HepG2 (cell line): ENCODE results near the gene VRK1. TPM values are rescaled to one million over a fixed set of nuclear protein-coding genes. Genes with fewer than 3 reads are reported as not detected.

Source experiments
- ETV5 ChIP-seq: IDR thresholded peaks from 2 replicates; pipeline ENCODE4 v1.6.1; 2018; ENCODE audit warnings: missing biosample characterization, missing genetic modification reagents, inconsistent platforms, borderline replicate concordance
- FOSL1 ChIP-seq: sonication (generic); formaldehyde crosslinking; IDR thresholded peaks from 2 replicates; pipeline ENCODE4 v1.9.0; 2021; ENCODE audit warnings: missing genetic modification reagents, borderline replicate concordance
- HMGXB3 ChIP-seq: sonication (generic); formaldehyde crosslinking; IDR thresholded peaks from 2 replicates; pipeline ENCODE4 v1.4.0; 2020; ENCODE audit warnings: missing genetic modification reagents, borderline replicate concordance
- MED13 ChIP-seq: sonication (generic); formaldehyde crosslinking; IDR thresholded peaks from 2 replicates; pipeline ENCODE4 v1.5.0; 2020; ENCODE audit warnings: missing genetic modification reagents
- NCOA2 ChIP-seq: sonication (generic); formaldehyde crosslinking; IDR thresholded peaks from 2 replicates; pipeline ENCODE4 v1.8.0; 2022; ENCODE audit warnings: inconsistent platforms
- NFE2 ChIP-seq: sonication (generic); formaldehyde crosslinking; IDR thresholded peaks from 2 replicates; pipeline ENCODE4 v1.4.0; 2020; ENCODE audit warnings: missing genetic modification reagents
- SAP130 ChIP-seq: IDR thresholded peaks from 2 replicates; pipeline ENCODE4 v1.6.1; 2016; ENCODE audit warnings: low read depth
- ZBTB3 ChIP-seq: sonication (generic); formaldehyde crosslinking; IDR thresholded peaks from 2 replicates; pipeline ENCODE4 v1.4.0; 2020; ENCODE audit warnings: low read depth, mild to moderate bottlenecking, moderate library complexity, missing genetic modification reagents, borderline replicate concordance
- ZC3H4 ChIP-seq: sonication (generic); formaldehyde crosslinking; IDR thresholded peaks from 2 replicates; pipeline ENCODE4 v1.4.0; 2020; ENCODE audit warnings: missing genetic modification reagents, borderline replicate concordance
- ZFP36 ChIP-seq: fragments of 150-350 bp; IDR thresholded peaks from 2 replicates; pipeline ENCODE4 v1.6.1; 2018; ENCODE audit warnings: borderline replicate concordance, low read length, low read depth; ENCODE audit not compliant: partially characterized antibody
- ZNF232 ChIP-seq: sonication (generic); formaldehyde crosslinking; IDR thresholded peaks from 2 replicates; pipeline ENCODE4 v1.4.0; 2020; ENCODE audit warnings: missing genetic modification reagents, borderline replicate concordance
- ZNF251 ChIP-seq: sonication (generic); formaldehyde crosslinking; IDR thresholded peaks from 2 replicates; pipeline ENCODE4 v1.9.0; 2021; ENCODE audit warnings: mild to moderate bottlenecking, missing genetic modification reagents
- ZNF331 ChIP-seq: sonication (generic); formaldehyde crosslinking; IDR thresholded peaks from 2 replicates; pipeline ENCODE4 v1.4.0; 2020; ENCODE audit warnings: missing genetic modification reagents
- ZNF460 ChIP-seq: sonication (generic); formaldehyde crosslinking; IDR thresholded peaks from 2 replicates; pipeline ENCODE4 v1.5.1; 2020; ENCODE audit warnings: missing genetic modification reagents, mild to moderate bottlenecking, borderline replicate concordance
- ZNF558 ChIP-seq: sonication (generic); formaldehyde crosslinking; IDR thresholded peaks from 2 replicates; pipeline ENCODE4 v1.9.0; 2022; ENCODE audit warnings: mild to moderate bottlenecking, missing genetic modification reagents, borderline replicate concordance
- ZNF619 ChIP-seq: sonication (generic); formaldehyde crosslinking; IDR thresholded peaks from 2 replicates; pipeline ENCODE4 v1.4.0; 2020; ENCODE audit warnings: mild to moderate bottlenecking, missing genetic modification reagents
- ZSCAN31 ChIP-seq: sonication (generic); formaldehyde crosslinking; IDR thresholded peaks from 2 replicates; pipeline ENCODE4 v1.5.0; 2020; ENCODE audit warnings: low read depth, mild to moderate bottlenecking, missing genetic modification reagents
- polyA plus RNA-seq, 8 experiments: library from polyadenylated mRNA; depleted of rRNA in 3 of 8; stranded (reverse) in 7 of 8; unstranded in 1 of 8; fragments of >200 nt; fragmentation: Illumina TruSeq in 4 of 8; extraction: Trizol in 4 of 8; gene quantifications; 2 replicates each; pipeline versions ENCODE4 v1.2.1 to v1.2.3, GENCODE V29; 2011 to 2016; ENCODE audit warnings: low read depth in 4 of 8, missing spikeins in 1 of 8, mixed read lengths in 1 of 8; ENCODE audit not compliant: insufficient read depth in 1 of 8
- total RNA-seq, 5 experiments: library from RNA; depleted of rRNA; stranded (reverse); fragments of >200 nt; fragmentation: Illumina TruSeq; extraction: Trizol; gene quantifications; 2 replicates each; pipeline ENCODE4 v1.2.3, GENCODE V29; 2016; ENCODE audit warnings: low read depth in 1 of 5
- TF ChIP-seq, protein P1 (sequence below): sonication (generic); formaldehyde crosslinking; IDR thresholded peaks from 2 replicates; pipeline ENCODE4 v1.4.0; 2020; ENCODE audit warnings: mild to moderate bottlenecking, missing genetic modification reagents

Gene VRK1
- total and polyA plus RNA-seq, 2 of the 13 experiments (the other 11 are each of a cell fraction or from before 2014, with no cell fraction given), result 7.9 to 51.3 TPM

- TF ChIP-seq, protein P1, sequence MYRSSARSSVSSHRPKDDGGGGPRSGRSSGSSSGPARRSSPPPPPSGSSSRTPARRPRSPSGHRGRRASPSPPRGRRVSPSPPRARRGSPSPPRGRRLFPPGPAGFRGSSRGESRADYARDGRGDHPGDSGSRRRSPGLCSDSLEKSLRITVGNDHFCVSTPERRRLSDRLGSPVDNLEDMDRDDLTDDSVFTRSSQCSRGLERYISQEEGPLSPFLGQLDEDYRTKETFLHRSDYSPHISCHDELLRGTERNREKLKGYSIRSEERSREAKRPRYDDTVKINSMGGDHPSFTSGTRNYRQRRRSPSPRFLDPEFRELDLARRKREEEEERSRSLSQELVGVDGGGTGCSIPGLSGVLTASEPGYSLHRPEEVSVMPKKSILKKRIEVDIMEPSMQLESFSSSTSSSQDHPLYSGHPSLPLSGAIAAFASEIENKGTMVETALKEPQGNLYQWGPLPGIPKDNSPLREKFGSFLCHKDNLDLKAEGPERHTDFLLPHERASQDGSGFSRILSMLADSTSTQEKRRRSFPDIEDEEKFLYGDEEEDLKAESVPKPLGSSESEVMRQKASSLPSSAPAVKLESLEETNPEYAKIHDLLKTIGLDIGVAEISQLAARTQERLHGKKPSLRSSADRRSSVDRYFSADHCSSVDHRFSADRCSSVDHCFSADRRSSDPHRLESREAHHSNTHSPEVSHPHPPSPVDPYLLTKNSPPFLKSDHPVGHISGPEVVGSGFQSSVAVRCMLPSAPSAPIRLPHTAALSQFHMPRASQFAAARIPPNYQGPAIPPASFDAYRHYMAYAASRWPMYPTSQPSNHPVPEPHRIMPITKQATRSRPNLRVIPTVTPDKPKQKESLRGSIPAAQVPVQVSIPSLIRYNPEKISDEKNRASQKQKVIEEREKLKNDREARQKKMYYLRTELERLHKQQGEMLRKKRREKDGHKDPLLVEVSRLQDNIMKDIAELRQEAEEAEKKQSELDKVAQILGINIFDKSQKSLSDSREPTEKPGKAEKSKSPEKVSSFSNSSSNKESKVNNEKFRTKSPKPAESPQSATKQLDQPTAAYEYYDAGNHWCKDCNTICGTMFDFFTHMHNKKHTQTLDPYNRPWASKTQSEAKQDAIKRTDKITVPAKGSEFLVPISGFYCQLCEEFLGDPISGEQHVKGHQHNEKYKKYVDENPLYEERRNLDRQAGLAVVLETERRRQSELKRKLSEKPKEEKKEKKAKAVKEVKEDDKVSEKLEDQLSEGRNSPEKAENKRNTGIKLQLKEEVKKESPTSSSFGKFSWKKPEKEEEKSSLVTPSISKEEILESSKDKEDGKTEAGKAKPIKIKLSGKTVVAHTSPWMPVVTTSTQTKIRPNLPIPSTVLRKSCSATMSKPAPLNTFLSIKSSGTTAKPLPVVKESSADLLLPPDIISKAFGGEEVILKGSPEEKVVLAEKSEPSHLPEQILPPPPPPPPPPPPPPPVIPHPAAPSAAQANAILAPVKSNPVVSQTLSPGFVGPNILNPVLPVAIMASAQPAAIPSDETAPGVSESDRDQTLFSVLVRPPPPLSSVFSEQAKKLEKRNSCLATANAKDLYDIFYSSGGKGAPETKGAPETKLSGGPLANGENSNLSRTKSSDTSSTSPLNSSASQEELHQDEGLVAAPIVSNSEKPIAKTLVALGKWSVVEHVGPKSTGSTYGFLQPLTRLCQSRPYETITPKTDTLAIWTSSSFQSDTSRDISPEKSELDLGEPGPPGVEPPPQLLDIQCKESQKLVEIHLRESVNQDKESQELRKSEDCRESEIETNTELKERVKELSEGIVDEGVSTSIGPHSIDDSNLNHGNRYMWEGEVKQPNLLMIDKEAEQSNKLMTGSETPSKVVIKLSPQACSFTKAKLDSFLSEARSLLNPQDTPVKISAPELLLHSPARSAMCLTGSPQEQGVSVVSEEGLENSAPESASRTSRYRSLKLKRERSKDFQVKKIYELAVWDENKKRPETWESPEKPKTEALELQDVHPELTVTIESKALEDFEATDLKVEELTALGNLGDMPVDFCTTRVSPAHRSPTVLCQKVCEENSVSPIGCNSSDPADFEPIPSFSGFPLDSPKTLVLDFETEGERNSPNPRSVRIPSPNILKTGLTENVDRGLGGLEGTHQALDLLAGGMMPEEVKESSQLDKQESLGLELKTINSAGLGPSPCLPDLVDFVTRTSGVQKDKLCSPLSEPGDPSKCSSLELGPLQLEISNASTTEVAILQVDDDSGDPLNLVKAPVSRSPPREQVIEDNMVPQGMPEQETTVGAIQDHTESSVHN (CRISPR knock-in tag), result no peak
- TF ChIP-seq FOSL1 (no peak), ZFP36 (no peak), ZNF251 (CRISPR knock-in tag) (no peak), NFE2 (CRISPR knock-in tag) (no peak), ZNF619 (no peak), ZBTB3 (CRISPR knock-in tag) (no peak), ZNF232 (CRISPR knock-in tag) (no peak), SAP130 (CRISPR knock-in tag) (peak; percentile 66), MED13 (CRISPR knock-in tag) (no peak), ZNF460 (CRISPR knock-in tag) (no peak), HMGXB3 (CRISPR knock-in tag) (peak; percentile 79; the same call in 1 of the 2 replicates), ZSCAN31 (no peak), ZC3H4 (CRISPR knock-in tag) (no peak), ZNF558 (CRISPR knock-in tag) (no peak), ETV5 (no peak), ZNF331 (CRISPR knock-in tag) (peak; percentile 65; the same call in 1 of the 2 replicates), NCOA2 (CRISPR knock-in tag) (peak; percentile 59)
Measured at GRCh38 chr14:96806836-96807235, 9.7 kb downstream of the VRK1 start (continued).
